B cell (primary cell): ENCODE measurements around the gene HDAC9. TPM values are rescaled to one million over a fixed set of nuclear protein-coding genes. Genes with fewer than 3 reads are reported as not detected.

Experiments used
- ATAC-seq: fragments of 200-7000 bp; cut with Tn5 transposase; one replicate; pipeline ENCODE4 v1.10.0; 2021; ENCODE audit warnings: low read depth, mild to moderate bottlenecking, moderate number of reproducible peaks, moderate library complexity
- CTCF ChIA-PET: fragments of 350-600 bp; sonication (Branson Sonifier 250); formaldehyde crosslinking; loops from one replicate; lab custom pipeline; 2021; ENCODE audit warnings: antibody characterized with exemption, inconsistent platforms; lab: Charles Lee
- POLR2A ChIA-PET: fragments of 350-600 bp; sonication (Branson Sonifier 250); formaldehyde crosslinking; loops from one replicate; lab custom pipeline; 2021; ENCODE audit warnings: antibody characterized with exemption; lab: Charles Lee
- DNase-seq: peaks from one replicate; pipeline ENCODE4 v3.0.0; 2013
- H2AFZ ChIP-seq: 2 replicates; pipeline ENCODE4 v1.6.1; 2012; ENCODE audit warnings: mild to moderate bottlenecking, low read depth, low read length; ENCODE audit not compliant: insufficient read depth, poor library complexity, severe bottlenecking
- H3K27ac ChIP-seq, 2 donors: 1 replicate in 1 of 2; 2 replicates in 1 of 2; pipeline ENCODE4 v1.5.1; 2012 to 2013; ENCODE audit warnings: low read length in 2 of 2, mild to moderate bottlenecking in 2 of 2, moderate library complexity in 1 of 2
- H3K27me3 ChIP-seq, 4 experiments: fragments of 200-600 bp in 1 of 4; sonication (generic) in 1 of 4; replicated peaks in 1 of 4; 1 replicate in 2 of 4; 2 replicates in 2 of 4; pipeline versions ENCODE4 v1.6.1 to v1.7.0; 2013 to 2016; ENCODE audit warnings: low read length in 3 of 4, mild to moderate bottlenecking in 2 of 4, mixed read lengths in 1 of 4, moderate library complexity in 1 of 4; ENCODE audit not compliant: insufficient read depth in 4 of 4, control insufficient read depth in 3 of 4; ENCODE audit errors: control extremely low read depth in 1 of 4
- H3K36me3 ChIP-seq, 2 experiments: replicated peaks in 1 of 2; 1 replicate in 1 of 2; 2 replicates in 1 of 2; pipeline versions ENCODE4 v1.6.1 to v1.7.1; 2013; ENCODE audit warnings: low read length in 1 of 2; ENCODE audit not compliant: insufficient read depth in 2 of 2, control insufficient read depth in 1 of 2; ENCODE audit errors: control extremely low read depth in 1 of 2, extremely low read depth in 1 of 2
- H3K4me1 ChIP-seq, 2 donors: fragments of 200-600 bp in 1 of 2; sonication (generic) in 1 of 2; 1 replicate in 1 of 2; 2 replicates in 1 of 2; pipeline versions ENCODE4 v1.5.1 to v1.6.1; 2013 to 2017; ENCODE audit warnings: low read length in 2 of 2; ENCODE audit not compliant: control insufficient read depth in 2 of 2, insufficient read depth in 2 of 2
- H3K4me2 ChIP-seq: replicated peaks from 2 replicates; pipeline ENCODE3; 2012; ENCODE audit warnings: mild to moderate bottlenecking, low read depth, low read length; ENCODE audit not compliant: poor library complexity, severe bottlenecking
- H3K4me3 ChIP-seq, 5 experiments: fragments of 200-600 bp in 1 of 5; sonication (generic) in 1 of 5; 1 replicate in 3 of 5; 2 replicates in 2 of 5; pipeline versions ENCODE4 v1.5.1 to v1.7.0; 2011 to 2016; ENCODE audit warnings: low read length in 4 of 5, mild to moderate bottlenecking in 4 of 5, low read depth in 2 of 5, control low read depth in 1 of 5, moderate library complexity in 1 of 5; ENCODE audit not compliant: insufficient read depth in 1 of 5; ENCODE audit errors: control extremely low read depth in 1 of 5, extremely low read depth in 1 of 5
- H3K79me2 ChIP-seq: fragments of 200-600 bp; sonication (generic); one replicate; pipeline ENCODE4 v1.6.0; 2016; ENCODE audit warnings: low read length; ENCODE audit not compliant: control insufficient read depth, insufficient read depth
- H3K9ac ChIP-seq: fragments of 200-600 bp; sonication (generic); 2 replicates; pipeline ENCODE4 v1.6.1; 2017; ENCODE audit warnings: mild to moderate bottlenecking, low read length, moderate library complexity
- H3K9me3 ChIP-seq, 3 donors: one replicate each; pipeline versions ENCODE4 v1.6.1 to v1.7.1; 2013; ENCODE audit warnings: low read length in 2 of 3; ENCODE audit not compliant: control insufficient read depth in 2 of 3, insufficient read depth in 1 of 3; ENCODE audit errors: control extremely low read depth in 1 of 3
- H4K20me1 ChIP-seq: 2 replicates; pipeline ENCODE4 v1.6.0; 2012; ENCODE audit warnings: mild to moderate bottlenecking, low read length; ENCODE audit not compliant: insufficient read depth, control insufficient read depth, poor library complexity, severe bottlenecking
- H3K27ac Mint-ChIP-seq: one replicate; pipeline ENCODE4 v1.8.0; 2021; ENCODE audit warnings: mixed read lengths
- H3K27me3 Mint-ChIP-seq: one replicate; pipeline ENCODE4 v1.8.0; 2021; ENCODE audit warnings: mixed read lengths
- H3K4me1 Mint-ChIP-seq: one replicate; pipeline ENCODE4 v1.8.0; 2021; ENCODE audit warnings: mixed read lengths
- H3K4me3 Mint-ChIP-seq: one replicate; pipeline ENCODE4 v1.8.0; 2021; ENCODE audit warnings: mixed read lengths
- H3K9me3 Mint-ChIP-seq: one replicate; pipeline ENCODE4 v1.8.0; 2022; ENCODE audit warnings: mixed read lengths; ENCODE audit not compliant: insufficient read depth
- EZH2 ChIP-seq: IDR thresholded peaks from 2 replicates; pipeline ENCODE4 v1.6.1; 2012; ENCODE audit warnings: borderline replicate concordance, low read depth, mild to moderate bottlenecking, moderate library complexity, low read length; ENCODE audit not compliant: insufficient read depth, poor library complexity, severe bottlenecking
- WGBS: methylation state at CpG from one replicate; pipeline ENCODE4 v1.1.5; 2013; ENCODE audit warnings: missing lambda C conversion rate; ENCODE audit not compliant: insufficient coverage; 5-methylcytosine and 5-hydroxymethylcytosine counted together
- intact Hi-C: fragments of 100-400 bp; cut with micrococcal nuclease; formaldehyde crosslinking; loops from one replicate; pipeline ENCODE4 v1.10.0; 2022
- polyA plus RNA-seq: library from polyadenylated mRNA; depleted of rRNA; stranded (reverse); fragments of >200 nt; gene quantifications from 2 replicates; pipeline ENCODE4 v1.2.3, GENCODE V29; 2012
- total RNA-seq, 2 donors: library from RNA; stranded (reverse); fragments of 120-200 nt in 1 of 2; gene quantifications; 1 replicate in 1 of 2; 2 replicates in 1 of 2; pipeline versions ENCODE4 v1.2.3 to v1.2.4, GENCODE V29; 2013 to 2022
- TF ChIP-seq, protein P1 (sequence below): fragments of 200-600 bp; IDR thresholded peaks from one replicate; pipeline ENCODE4 v1.8.0; 2022; ENCODE audit warnings: antibody characterized with exemption, mild to moderate bottlenecking

Gene HDAC9
- total and polyA plus RNA-seq, 2 donors (not counting 1 experiment from before 2014, with no cell fraction given): 49.1 to 64.8 TPM

DNA sequence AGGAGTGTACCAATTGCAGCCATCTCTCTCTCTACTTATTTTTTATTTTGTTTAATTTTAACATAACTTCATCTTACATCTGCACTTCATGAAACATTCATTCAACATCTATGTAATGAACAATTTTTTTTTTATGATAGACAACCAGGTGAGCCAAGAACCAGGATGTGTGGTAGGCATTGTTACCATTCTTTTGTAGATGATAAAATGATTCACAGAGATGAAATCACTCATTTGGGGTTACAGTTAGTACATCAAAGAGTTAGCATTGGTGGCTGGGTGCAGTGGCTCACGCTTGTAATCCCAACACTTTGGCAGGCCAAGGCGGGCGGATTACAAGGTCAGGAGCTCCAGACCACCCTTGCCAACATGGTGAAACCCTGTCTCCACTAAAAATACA lies 127.8 kb downstream of the HDAC9 start:
- H3K27me3 Mint-ChIP-seq: no peaks in the 10 kb centered on the region
- intact Hi-C loops: no loop called here
- no peak overlapping the region for H3K4me3 Mint-ChIP-seq
- Histone ChIP-seq H3K27ac (no peak overlapping the region), H3K79me2 (peaks cover 3% of the 10 kb centered on the region), H3K9me3 (no peaks in the 10 kb centered on the region), H3K36me3 (peaks cover 25 to 63% of the 10 kb centered on the region in 2 experiments), H3K9ac (no peak overlapping the region), H3K4me1 (no peaks in the 10 kb centered on the region), H3K4me2 (no peak overlapping the region), H3K4me3 (no peak overlapping the region), H3K27me3 (no peaks in the 10 kb centered on the region), H2AFZ (no peak overlapping the region), H4K20me1 (no peaks in the 10 kb centered on the region)
- WGBS: no CpG with 5 or more reads among the region's 3 CpGs
- DNase-seq (no peak), ATAC-seq (no peak)
- H3K9me3 Mint-ChIP-seq: no peaks in the 10 kb centered on the region
- no peak for TF ChIP-seq EZH2
- TF ChIP-seq, protein P1, sequence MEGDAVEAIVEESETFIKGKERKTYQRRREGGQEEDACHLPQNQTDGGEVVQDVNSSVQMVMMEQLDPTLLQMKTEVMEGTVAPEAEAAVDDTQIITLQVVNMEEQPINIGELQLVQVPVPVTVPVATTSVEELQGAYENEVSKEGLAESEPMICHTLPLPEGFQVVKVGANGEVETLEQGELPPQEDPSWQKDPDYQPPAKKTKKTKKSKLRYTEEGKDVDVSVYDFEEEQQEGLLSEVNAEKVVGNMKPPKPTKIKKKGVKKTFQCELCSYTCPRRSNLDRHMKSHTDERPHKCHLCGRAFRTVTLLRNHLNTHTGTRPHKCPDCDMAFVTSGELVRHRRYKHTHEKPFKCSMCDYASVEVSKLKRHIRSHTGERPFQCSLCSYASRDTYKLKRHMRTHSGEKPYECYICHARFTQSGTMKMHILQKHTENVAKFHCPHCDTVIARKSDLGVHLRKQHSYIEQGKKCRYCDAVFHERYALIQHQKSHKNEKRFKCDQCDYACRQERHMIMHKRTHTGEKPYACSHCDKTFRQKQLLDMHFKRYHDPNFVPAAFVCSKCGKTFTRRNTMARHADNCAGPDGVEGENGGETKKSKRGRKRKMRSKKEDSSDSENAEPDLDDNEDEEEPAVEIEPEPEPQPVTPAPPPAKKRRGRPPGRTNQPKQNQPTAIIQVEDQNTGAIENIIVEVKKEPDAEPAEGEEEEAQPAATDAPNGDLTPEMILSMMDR: no peak
- POLR2A ChIA-PET: no interaction called here
- H3K4me1 Mint-ChIP-seq: no peaks in the 10 kb centered on the region
- no peak overlapping the region for H3K27ac Mint-ChIP-seq
- CTCF ChIA-PET: interaction anchor here (2.3 kb wide), 1 partner anchor 271 kb away, joined by 10 read pairs; no protein-coding TSS in a partner anchor

DNA sequence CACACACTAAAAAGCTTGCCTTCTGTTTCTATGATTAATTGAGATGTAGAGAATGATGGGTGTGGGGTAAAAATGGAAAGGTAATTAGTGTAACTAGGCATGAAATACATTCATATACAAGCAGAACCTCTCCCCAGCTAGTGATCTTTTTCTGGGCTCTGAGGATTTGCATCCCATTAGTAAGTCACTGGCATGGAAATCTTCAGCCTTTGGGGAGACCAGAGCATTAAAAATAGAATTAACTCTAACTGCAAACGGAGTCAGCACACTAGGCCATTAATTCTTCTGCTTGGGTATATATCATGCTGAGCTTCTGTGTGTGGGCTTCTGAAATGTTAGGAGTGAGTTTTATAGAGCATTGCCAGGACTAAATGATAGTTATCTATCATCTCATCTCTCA lies 128.9 kb downstream of the HDAC9 start:
- intact Hi-C loops: no loop called here
- POLR2A ChIA-PET: no interaction called here
- peaks cover 24 to 62% of the 10 kb centered on the region in 2 experiments for H3K36me3 ChIP-seq
- no peaks in the 10 kb centered on the region for H3K4me1 ChIP-seq
- H3K4me3 Mint-ChIP-seq: no peak overlapping the region
- TF ChIP-seq EZH2: no peak
- H3K27ac ChIP-seq: no peak overlapping the region
- no peaks in the 10 kb centered on the region for H3K4me1 Mint-ChIP-seq
- no peak overlapping the region for H3K4me2 ChIP-seq
- H3K9ac ChIP-seq: no peak overlapping the region
- H3K27me3 Mint-ChIP-seq: no peaks in the 10 kb centered on the region
- no peak overlapping the region for H3K27ac Mint-ChIP-seq
- no peaks in the 10 kb centered on the region for H3K9me3 ChIP-seq
- no peak overlapping the region for H2AFZ ChIP-seq
- CTCF ChIA-PET: interaction anchor here (0.7 to 2.3 kb wide), 3 partner anchors 37 to 272 kb away, joined by 3 to 10 read pairs (median 3); no protein-coding TSS in a partner anchor
- ATAC-seq (no peak), DNase-seq (no peak)
- H4K20me1 ChIP-seq: no peaks in the 10 kb centered on the region
- H3K79me2 ChIP-seq: peaks cover 3% of the 10 kb centered on the region
- H3K9me3 Mint-ChIP-seq: no peaks in the 10 kb centered on the region
- no peaks in the 10 kb centered on the region for H3K27me3 ChIP-seq
- H3K4me3 ChIP-seq: no peak overlapping the region
- WGBS: no CpG with 5 or more reads among the region's 1 CpG
